Loucy (cell line): ENCODE results near the gene PDZRN3.

ENCODE experiments used
- CTCF ChIP-seq: fragments of 200-600 bp; sonication (generic); conservative IDR thresholded peaks from 2 replicates; pipeline ENCODE4 v1.5.1; 2014; ENCODE audit warnings: mild to moderate bottlenecking, antibody characterized with exemption, low read length
- EZH2phosphoT487 ChIP-seq: fragments of 200-600 bp; IDR thresholded peaks from 2 replicates; pipeline ENCODE4 v1.6.1; 2018; ENCODE audit warnings: antibody characterized with exemption, mild to moderate bottlenecking, moderate library complexity, borderline replicate concordance

- TF ChIP-seq CTCF (no peak), EZH2phosphoT487 (no peak)
Observed at GRCh38 chr3:73621388-73621787, 3.4 kb downstream of the PDZRN3 start.
